Neural cell (in vitro differentiated cells): ENCODE results near the gene BTBD6.

Experiments
- EZH2 ChIP-seq: fragments of 200-600, 300-800 bp; shearing (Covaris generic), sonication (generic); IDR thresholded peaks from 2 replicates; pipeline ENCODE4 v1.6.1; 2014; ENCODE audit warnings: antibody characterized with exemption, low read length, borderline replicate concordance, mild to moderate bottlenecking; ENCODE audit not compliant: insufficient read depth, poor library complexity, severe bottlenecking
- TF ChIP-seq, protein P1 (sequence below): fragments of 450-650 bp; IDR thresholded peaks from 2 replicates; pipeline ENCODE4 v1.5.1; 2014; ENCODE audit warnings: antibody characterized with exemption, mild to moderate bottlenecking, moderate library complexity; ENCODE audit not compliant: poor library complexity, severe bottlenecking

DNA sequence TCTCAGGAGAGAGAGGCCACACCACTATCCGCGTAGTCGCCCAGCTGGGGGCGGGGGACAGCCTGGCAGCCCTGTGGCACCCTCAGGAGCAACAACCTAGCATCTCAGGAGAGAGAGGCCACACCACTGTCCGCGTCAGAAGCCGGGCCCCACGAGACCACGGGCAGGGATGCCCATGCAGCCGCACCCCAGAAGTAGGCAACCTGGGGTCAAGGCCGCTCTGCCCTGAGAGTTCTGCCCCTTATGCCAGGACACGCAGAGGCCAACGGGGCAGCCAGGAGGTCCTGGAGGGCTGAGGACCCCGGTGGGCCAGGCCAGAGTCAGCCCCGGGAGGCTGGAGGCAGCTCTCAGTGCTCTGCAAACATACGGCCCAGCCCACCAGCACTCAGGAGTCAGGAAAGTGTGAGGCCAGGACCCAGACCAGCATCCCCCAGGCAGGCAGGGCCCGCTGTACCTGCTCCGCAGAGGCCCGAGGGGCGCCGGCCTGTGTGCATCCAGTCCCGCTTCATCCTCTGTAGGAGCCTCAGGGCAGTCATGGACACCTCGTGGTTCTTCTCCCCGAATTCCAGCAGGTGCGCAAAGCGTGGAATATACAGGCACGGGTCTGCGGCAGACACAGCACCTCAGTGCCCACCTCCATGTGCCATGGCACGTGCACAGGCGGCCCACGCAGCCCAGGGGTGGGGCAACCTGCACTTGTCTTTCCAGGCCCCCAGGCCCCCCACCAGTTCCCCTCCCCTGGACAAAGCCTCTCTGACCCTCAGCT, 7.3 kb upstream of the BTBD6 start:
- TF ChIP-seq, protein P1, sequence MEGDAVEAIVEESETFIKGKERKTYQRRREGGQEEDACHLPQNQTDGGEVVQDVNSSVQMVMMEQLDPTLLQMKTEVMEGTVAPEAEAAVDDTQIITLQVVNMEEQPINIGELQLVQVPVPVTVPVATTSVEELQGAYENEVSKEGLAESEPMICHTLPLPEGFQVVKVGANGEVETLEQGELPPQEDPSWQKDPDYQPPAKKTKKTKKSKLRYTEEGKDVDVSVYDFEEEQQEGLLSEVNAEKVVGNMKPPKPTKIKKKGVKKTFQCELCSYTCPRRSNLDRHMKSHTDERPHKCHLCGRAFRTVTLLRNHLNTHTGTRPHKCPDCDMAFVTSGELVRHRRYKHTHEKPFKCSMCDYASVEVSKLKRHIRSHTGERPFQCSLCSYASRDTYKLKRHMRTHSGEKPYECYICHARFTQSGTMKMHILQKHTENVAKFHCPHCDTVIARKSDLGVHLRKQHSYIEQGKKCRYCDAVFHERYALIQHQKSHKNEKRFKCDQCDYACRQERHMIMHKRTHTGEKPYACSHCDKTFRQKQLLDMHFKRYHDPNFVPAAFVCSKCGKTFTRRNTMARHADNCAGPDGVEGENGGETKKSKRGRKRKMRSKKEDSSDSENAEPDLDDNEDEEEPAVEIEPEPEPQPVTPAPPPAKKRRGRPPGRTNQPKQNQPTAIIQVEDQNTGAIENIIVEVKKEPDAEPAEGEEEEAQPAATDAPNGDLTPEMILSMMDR: no peak
- no peak for TF ChIP-seq EZH2
